Left lobe of liver (tissue), 2 donors: ENCODE measurements around the gene KIF5B. TPM values are rescaled to one million over a fixed set of nuclear protein-coding genes. Genes with fewer than 3 reads are reported as not detected.
"Not testable (repeated sequence)": the region's sequence is repeated elsewhere in the genome, so short reads cannot be mapped to it uniquely, and the experiment has no call there.

Source experiments
- ATAC-seq: fragments of 200-7000 bp; cut with Tn5 transposase; one replicate; pipeline ENCODE4 v1.9.1; 2020; ENCODE audit warnings: mild to moderate bottlenecking, moderate library complexity
- DNase-seq: peaks from one replicate; pipeline ENCODE4 v3.0.0-alpha.2; 2020; ENCODE audit warnings: low spot score
- total RNA-seq: library from RNA; stranded (reverse); gene quantifications from one replicate; pipeline ENCODE4 v1.2.1, GENCODE V29; 2021
- donor health status: DM: no; HTN: no; CAD: no; lungs with moderate emphysema.
- donor health status: DM: no; HTN: yes; CAD: no.

The KIF5B gene
- total RNA-seq, 1 donor from 2014 or later = 14.9 TPM

DNA sequence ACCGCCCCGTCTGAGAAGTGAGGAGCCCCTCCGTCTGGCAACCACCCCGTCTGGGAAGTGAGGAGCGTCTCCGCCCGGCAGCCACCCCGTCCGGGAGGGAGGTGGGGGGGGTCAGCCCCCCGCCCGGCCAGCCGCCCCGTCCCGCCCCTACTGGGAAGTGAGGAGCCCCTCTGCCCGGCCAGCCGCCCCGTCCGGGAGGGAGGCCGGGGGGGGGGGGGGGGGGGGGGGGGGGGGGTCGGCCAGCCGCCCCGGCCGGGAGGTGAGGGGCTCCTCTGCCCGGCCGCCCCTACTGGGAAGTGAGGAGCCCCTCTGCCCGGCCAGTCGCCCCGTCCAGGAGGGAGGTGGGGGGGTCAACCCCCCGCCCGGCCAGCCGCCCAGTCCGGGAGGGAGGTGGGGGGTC, 86.4 kb downstream of the KIF5B start:
- DNase-seq, ATAC-seq: not testable (repeated sequence)

GRCh38 chr10:31963589-31963980, 92.6 kb downstream of the KIF5B start:
- DNase-seq (no peak), ATAC-seq (no peak)

GRCh38 chr10:31962826-31963588, 93.2 kb downstream of the KIF5B start:
- DNase-seq = no peak
- ATAC-seq = no peak

DNA sequence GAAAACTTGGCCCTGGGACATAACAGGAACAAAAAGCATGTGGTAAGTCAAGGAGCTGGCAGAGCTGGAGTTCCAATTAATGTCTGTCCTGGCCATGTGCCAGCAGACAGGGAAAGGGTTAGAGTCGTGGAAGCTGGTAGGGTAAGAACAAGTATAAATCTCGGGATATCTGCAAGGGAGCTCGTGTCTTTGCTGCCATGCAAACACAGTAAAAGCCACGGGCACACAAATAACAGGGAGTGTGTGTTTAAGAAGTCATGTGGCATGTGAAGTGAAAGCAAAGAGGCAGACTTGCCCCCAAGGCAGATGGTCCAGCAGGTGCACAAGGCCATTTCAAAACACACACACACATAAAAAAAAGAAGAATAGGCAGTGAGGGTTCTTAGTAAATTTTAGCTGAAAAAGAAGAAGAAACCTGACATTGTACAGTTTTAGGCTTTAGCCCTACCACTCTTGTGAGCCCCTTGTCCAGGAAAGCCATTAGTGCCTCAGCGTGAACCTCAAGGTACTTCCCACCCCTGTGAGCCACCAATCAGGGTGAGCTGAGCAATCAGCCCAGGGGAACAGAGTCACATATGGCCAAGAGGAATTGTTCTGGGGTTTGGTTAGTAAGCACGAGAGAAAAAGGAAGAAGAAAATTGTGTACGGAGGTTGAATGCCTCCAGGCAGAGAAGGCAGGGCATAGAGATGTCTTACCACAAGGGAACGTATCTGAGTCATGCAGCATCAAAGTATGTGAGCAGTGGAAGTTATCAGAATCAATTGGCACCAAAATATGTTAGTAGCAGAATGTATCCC, 94.7 kb downstream of the KIF5B start:
- DNase-seq (no peak), ATAC-seq (peak; percentile 29)

DNA sequence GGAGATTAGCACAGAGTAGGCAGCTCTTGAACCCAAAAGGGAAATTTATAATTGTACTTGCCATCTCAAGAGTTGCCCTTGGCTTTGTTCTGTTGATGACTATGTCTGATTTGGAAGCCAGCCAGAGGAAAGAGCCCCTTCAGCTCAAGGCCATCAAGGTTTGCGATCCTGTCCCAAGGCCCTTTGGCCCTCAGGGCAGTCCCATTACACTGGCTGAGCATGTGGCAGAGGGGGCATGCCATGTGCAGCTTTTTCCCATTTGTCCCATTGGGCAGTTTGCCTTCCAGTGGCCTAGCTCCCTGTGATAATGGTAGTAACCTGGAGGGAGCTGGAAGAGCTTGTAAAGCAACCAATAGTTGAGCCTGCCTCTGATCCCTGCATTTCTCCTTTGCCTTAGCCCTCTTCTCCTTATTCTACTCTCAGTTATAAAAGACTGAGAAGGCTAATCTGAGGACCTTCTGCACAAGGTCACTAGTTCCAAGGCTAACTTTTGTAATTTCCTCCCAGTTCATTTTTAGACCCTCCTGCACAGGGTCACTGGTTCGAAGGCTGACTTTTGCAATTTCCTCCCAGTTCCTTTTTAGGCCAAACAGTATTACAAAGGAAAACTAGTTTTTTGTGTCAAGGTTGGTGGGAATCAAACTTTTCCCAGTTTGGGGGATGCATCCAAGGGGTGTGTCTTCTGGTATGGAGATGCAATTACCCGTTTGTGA, 96.6 kb downstream of the KIF5B start:
- ATAC-seq = peak; percentile 55
- DNase-seq = no peak

Other genes starting within 250 kb of the KIF5B start
- 11.3 TPM for gene ARHGAP12, start 127.6 kb downstream of the KIF5B start, total RNA-seq